ENCODE measurements around the gene CARD11. TPM values are rescaled to one million over a fixed set of nuclear protein-coding genes. Genes with fewer than 3 reads are reported as not detected.

The CARD11 gene
- total and polyA plus RNA-seq, 2 experiments from 2014 or later, result 17.7 to 29.0 TPM

- Histone ChIP-seq H3F3A (replicated peaks; ENCODE audit: low read depth) (no peaks in the 10 kb centered on the region), H3K27ac (ENCODE audit: low read depth) (no peak overlapping the region), H3K79me2 (replicated peaks; ENCODE audit: insufficient read depth) (no peaks in the 10 kb centered on the region), H3K36me3 (ENCODE audit: insufficient read depth) (no peaks in the 10 kb centered on the region), H2AFZ (no peak overlapping the region), H3K4me2 (no peak overlapping the region), H3K27me3 (ENCODE audit: insufficient read depth) (no peaks in the 10 kb centered on the region), H3K4me1 (ENCODE audit: insufficient read depth) (no peaks in the 10 kb centered on the region), H3K4me3 (no peak overlapping the region), H3K9me2 (ENCODE audit: insufficient read depth) (no peaks in the 10 kb centered on the region), H4K20me1 (replicated peaks; ENCODE audit: insufficient read depth) (no peaks in the 10 kb centered on the region)
- Mint-ChIP-seq H3K27me3 (ENCODE audit: insufficient read depth, low read depth, poor library complexity) (peaks cover 16% of the 10 kb centered on the region), H3K36me3 (ENCODE audit: low read depth) (peaks cover 3% of the 10 kb centered on the region; the same call in 1 of the 3 replicates), H3K27ac (no peak overlapping the region), H3K9me3 (no peaks in the 10 kb centered on the region), H3K4me1 (no peaks in the 10 kb centered on the region), H3K4me3 (no peak overlapping the region)
- no peak for TF ChIP-seq CREB1 (CRISPR knock-in tag; IDR thresholded peaks at IDR 0.05; ENCODE audit: low read depth)
- TF ChIP-seq REST (IDR thresholded peaks at IDR 0.05; ENCODE audit: unreplicated experiment), result no peak
- TF ChIP-seq ZNF331 (CRISPR knock-in tag; IDR thresholded peaks at IDR 0.05; ENCODE audit: low read depth), result no peak
- no peak for TF ChIP-seq NANOG (IDR thresholded peaks at IDR 0.05; ENCODE audit: borderline replicate concordance)
- TF ChIP-seq STAT1 (IDR thresholded peaks at IDR 0.05; ENCODE audit: unreplicated experiment), result no peak
- TF ChIP-seq EZH2phosphoT487 (IDR thresholded peaks at IDR 0.05; ENCODE audit: unreplicated experiment), result no peak
- ATAC-seq (no peak), DNase-seq (ENCODE audit: low spot score) (no peak)
These were observed 115.4 kb downstream of the CARD11 start for GRCh38 chr7:2928256-2928612.

GRCh38 chr7:2927592-2927991, 116.1 kb downstream of the CARD11 start:
- H2AFZ ChIP-seq, result no peak overlapping the region
- no peaks in the 10 kb centered on the region for H3K36me3 ChIP-seq (ENCODE audit: insufficient read depth)
- H3K4me1 Mint-ChIP-seq, result no peaks in the 10 kb centered on the region
- no peak overlapping the region for H3K27ac Mint-ChIP-seq
- H4K20me1 ChIP-seq (replicated peaks; ENCODE audit: insufficient read depth), result no peaks in the 10 kb centered on the region
- peaks cover 3% of the 10 kb centered on the region; the same call in 1 of the 3 replicates for H3K36me3 Mint-ChIP-seq (ENCODE audit: low read depth)
- peaks cover 16% of the 10 kb centered on the region for H3K27me3 Mint-ChIP-seq (ENCODE audit: insufficient read depth, low read depth, poor library complexity)
- H3K4me1 ChIP-seq (ENCODE audit: insufficient read depth), result no peaks in the 10 kb centered on the region
- no peak for TF ChIP-seq CREB1 (CRISPR knock-in tag; IDR thresholded peaks at IDR 0.05; ENCODE audit: low read depth)
- TF ChIP-seq ZNF331 (CRISPR knock-in tag; IDR thresholded peaks at IDR 0.05; ENCODE audit: low read depth), result no peak
- no peak overlapping the region for H3K4me2 ChIP-seq
- H3K27ac ChIP-seq (ENCODE audit: low read depth), result no peak overlapping the region
- DNase-seq (ENCODE audit: low spot score) (no peak), ATAC-seq (no peak)
- H3K9me2 ChIP-seq (ENCODE audit: insufficient read depth), result no peaks in the 10 kb centered on the region
- H3K27me3 ChIP-seq (ENCODE audit: insufficient read depth), result no peaks in the 10 kb centered on the region
- H3K79me2 ChIP-seq (replicated peaks; ENCODE audit: insufficient read depth), result no peaks in the 10 kb centered on the region
- H3K9me3 Mint-ChIP-seq, result no peaks in the 10 kb centered on the region
- no peak overlapping the region for H3K4me3 Mint-ChIP-seq
- no peak overlapping the region for H3K4me3 ChIP-seq
- H3F3A ChIP-seq (replicated peaks; ENCODE audit: low read depth), result no peaks in the 10 kb centered on the region

GRCh38 chr7:2926896-2927405, 116.7 kb downstream of the CARD11 start:
- no peak overlapping the region for H3K27ac ChIP-seq (ENCODE audit: low read depth)
- H3K79me2 ChIP-seq (replicated peaks; ENCODE audit: insufficient read depth), result no peaks in the 10 kb centered on the region
- Mint-ChIP-seq H3K4me3 (no peak overlapping the region), H3K27ac (no peak overlapping the region), H3K36me3 (ENCODE audit: low read depth) (peaks cover 2% of the 10 kb centered on the region; the same call in 1 of the 3 replicates), H3K27me3 (ENCODE audit: insufficient read depth, low read depth, poor library complexity) (peaks cover 16% of the 10 kb centered on the region), H3K9me3 (no peaks in the 10 kb centered on the region), H3K4me1 (no peaks in the 10 kb centered on the region)
- no peak overlapping the region for H3K4me3 ChIP-seq
- no peak for TF ChIP-seq EZH2 (IDR thresholded peaks at IDR 0.05; ENCODE audit: low read depth, unreplicated experiment)
- no peaks in the 10 kb centered on the region for H3F3A ChIP-seq (replicated peaks; ENCODE audit: low read depth)
- no peaks in the 10 kb centered on the region for H3K4me1 ChIP-seq (ENCODE audit: insufficient read depth)
- no peaks in the 10 kb centered on the region for H4K20me1 ChIP-seq (replicated peaks; ENCODE audit: insufficient read depth)
- no peak overlapping the region for H3K4me2 ChIP-seq
- no peak for ATAC-seq
- no peak for DNase-seq (ENCODE audit: low spot score)
- no peaks in the 10 kb centered on the region for H3K9me2 ChIP-seq (ENCODE audit: insufficient read depth)
- no peaks in the 10 kb centered on the region for H3K36me3 ChIP-seq (ENCODE audit: insufficient read depth)
- H2AFZ ChIP-seq, result no peak overlapping the region
- no peaks in the 10 kb centered on the region for H3K27me3 ChIP-seq (ENCODE audit: insufficient read depth)
